C4-2B (cell line): ENCODE measurements around the gene GYS1.
A peak's percentile ranks its signal among the peaks of the same experiment; 100 is the strongest.

ENCODE experiments used
- H3K27ac ChIP-seq: fragments of 450-650 bp; 2 replicates; pipeline ENCODE4 v1.5.1; 2017
- ZFX ChIP-seq: fragments of 450-650 bp; IDR thresholded peaks from 2 replicates; pipeline ENCODE4 v1.6.1; 2017
- TF ChIP-seq, protein P1 (sequence below): fragments of 450-650 bp; conservative IDR thresholded peaks from 2 replicates; pipeline ENCODE4 v1.5.1; 2017; ENCODE audit warnings: mild to moderate bottlenecking

GYS1 gene

DNA sequence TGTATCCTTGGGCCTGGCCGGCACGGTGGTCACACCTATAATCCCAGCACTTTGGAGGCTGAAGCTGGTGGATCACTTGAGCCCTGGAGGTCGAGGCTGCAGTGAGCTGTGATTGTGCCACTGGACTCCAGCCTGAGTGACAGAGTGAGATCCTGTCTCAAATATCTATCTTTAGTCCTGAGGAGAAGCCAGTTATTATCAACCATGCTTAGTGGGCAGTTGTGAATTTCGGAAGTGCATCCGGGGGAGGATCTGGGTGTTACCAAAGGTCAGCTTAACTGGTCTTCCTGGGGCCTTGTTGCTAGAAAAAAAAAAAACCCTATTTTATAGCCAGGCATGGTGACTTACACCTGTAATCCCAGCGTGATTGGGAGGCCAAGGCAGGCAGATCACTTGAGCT, 50.0 kb downstream of the GYS1 start:
- TF ChIP-seq ZFX = no peak
- TF ChIP-seq, protein P1, sequence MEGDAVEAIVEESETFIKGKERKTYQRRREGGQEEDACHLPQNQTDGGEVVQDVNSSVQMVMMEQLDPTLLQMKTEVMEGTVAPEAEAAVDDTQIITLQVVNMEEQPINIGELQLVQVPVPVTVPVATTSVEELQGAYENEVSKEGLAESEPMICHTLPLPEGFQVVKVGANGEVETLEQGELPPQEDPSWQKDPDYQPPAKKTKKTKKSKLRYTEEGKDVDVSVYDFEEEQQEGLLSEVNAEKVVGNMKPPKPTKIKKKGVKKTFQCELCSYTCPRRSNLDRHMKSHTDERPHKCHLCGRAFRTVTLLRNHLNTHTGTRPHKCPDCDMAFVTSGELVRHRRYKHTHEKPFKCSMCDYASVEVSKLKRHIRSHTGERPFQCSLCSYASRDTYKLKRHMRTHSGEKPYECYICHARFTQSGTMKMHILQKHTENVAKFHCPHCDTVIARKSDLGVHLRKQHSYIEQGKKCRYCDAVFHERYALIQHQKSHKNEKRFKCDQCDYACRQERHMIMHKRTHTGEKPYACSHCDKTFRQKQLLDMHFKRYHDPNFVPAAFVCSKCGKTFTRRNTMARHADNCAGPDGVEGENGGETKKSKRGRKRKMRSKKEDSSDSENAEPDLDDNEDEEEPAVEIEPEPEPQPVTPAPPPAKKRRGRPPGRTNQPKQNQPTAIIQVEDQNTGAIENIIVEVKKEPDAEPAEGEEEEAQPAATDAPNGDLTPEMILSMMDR = no peak
- no peak overlapping the region for H3K27ac ChIP-seq

GRCh38 chr19:48940902-48941301, 52.2 kb downstream of the GYS1 start:
- H3K27ac ChIP-seq = no peak overlapping the region
- TF ChIP-seq, protein P1 = no peak
- no peak for TF ChIP-seq ZFX

DNA sequence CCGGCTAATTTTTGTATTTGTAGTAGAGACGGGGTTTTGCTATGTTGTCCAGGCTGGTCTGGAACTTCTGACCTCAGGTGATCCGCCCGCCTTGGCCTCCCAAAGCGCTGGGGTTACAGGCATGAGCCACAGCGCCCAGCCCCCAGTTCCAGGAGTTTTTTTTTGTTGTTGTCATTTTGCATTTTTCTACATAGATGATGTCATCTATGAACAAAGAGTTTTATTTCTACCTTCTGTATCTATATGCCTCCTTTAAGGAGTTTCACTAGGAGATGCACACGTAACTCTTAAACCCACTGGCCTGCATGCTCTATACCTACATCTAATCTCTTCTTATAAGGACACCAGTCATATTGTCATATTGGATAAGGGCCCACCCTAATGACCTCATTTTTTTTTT, 54.9 kb downstream of the GYS1 start:
- TF ChIP-seq, protein P1 = no peak
- no peak for TF ChIP-seq ZFX

GRCh38 chr19:48935864-48936263, 57.2 kb downstream of the GYS1 start:
- TF ChIP-seq ZFX = no peak
- TF ChIP-seq, protein P1 = no peak
- no peak overlapping the region for H3K27ac ChIP-seq

More for the DNA sequence above, 54.9 kb downstream of the GYS1 start:
- no peak overlapping the region for H3K27ac ChIP-seq

- H3K27ac ChIP-seq = no peak overlapping the region
- no peak for TF ChIP-seq ZFX
These were observed 58.3 kb downstream of the GYS1 start for GRCh38 chr19:48934837-48935236.

- peak within 1 kb of the TSS; percentile 28; the same call in 1 of the 2 replicates for H3K27ac ChIP-seq
These were observed 59.7 kb downstream of the GYS1 start, which contains the start of gene DHDH for GRCh38 chr19:48933382-48933932. Gene DHDH (plus strand): TSS chr19:48933699. CDS start chr19:48933722, 23 bp downstream.

DNA sequence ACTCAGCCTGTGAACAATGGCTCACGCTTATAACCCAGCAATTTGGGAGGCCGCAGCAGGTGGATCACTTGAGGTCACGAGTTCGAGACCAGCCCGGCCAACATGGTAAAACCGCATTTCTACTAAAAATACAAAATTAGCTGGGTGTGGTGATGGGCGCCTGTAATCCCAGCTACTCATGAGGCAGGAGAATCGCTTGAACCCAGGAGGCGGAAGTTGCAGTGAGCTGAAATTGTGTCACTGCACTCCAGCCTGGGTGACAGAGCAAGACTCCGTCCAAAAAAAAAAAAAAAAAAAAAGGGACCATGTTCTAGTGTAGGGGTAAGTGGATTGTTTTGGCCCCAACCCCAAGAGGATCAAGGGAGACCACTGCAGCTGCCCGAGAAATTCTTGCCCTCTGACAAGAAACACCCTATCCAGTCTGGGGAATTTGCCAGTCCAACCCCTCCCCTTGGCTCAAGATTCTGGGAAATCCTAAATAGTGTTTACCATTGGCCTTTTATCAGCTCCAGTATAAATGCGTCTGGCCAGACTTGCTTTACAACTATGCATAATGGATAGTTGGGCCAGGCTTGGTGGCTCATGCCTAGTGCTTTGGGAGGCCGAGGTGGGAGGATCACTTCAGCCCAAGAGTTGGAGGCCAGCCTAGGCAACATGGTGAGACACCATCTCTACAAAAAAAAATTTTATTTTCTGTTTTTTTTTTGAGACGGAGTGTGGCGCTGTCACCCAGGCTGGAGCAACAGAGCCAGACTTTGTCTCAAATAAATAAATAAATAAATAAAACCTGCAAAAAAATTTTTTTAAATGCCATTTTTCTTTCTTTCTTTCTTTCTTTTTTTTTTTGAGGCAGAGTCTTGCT, 64.7 kb downstream of the GYS1 start:
- TF ChIP-seq, protein P1 = no peak
- no peak for TF ChIP-seq ZFX
- peak overlapping the region; percentile 15; the same call in 1 of the 2 replicates for H3K27ac ChIP-seq

More at GRCh38 chr19:48933382-48933932, 59.7 kb downstream of the GYS1 start, which contains the start of gene DHDH:
- TF ChIP-seq ZFX = no peak
- TF ChIP-seq, protein P1 = no peak

GRCh38 chr19:48927692-48928091, 65.4 kb downstream of the GYS1 start:
- H3K27ac ChIP-seq = peak overlapping the region; percentile 8; the same call in 1 of the 2 replicates
